ENCODE data around the gene ACTR8. TPM values are rescaled to one million over a fixed set of nuclear protein-coding genes. Genes with fewer than 3 reads are reported as not detected.
A peak's percentile ranks its signal among the peaks of the same experiment; 100 is the strongest.

ACTR8 gene
- total and polyA plus RNA-seq, 2 of the 13 experiments (the other 11 are each of a cell fraction or from before 2014, with no cell fraction given): 15.5 to 29.0 TPM

DNA sequence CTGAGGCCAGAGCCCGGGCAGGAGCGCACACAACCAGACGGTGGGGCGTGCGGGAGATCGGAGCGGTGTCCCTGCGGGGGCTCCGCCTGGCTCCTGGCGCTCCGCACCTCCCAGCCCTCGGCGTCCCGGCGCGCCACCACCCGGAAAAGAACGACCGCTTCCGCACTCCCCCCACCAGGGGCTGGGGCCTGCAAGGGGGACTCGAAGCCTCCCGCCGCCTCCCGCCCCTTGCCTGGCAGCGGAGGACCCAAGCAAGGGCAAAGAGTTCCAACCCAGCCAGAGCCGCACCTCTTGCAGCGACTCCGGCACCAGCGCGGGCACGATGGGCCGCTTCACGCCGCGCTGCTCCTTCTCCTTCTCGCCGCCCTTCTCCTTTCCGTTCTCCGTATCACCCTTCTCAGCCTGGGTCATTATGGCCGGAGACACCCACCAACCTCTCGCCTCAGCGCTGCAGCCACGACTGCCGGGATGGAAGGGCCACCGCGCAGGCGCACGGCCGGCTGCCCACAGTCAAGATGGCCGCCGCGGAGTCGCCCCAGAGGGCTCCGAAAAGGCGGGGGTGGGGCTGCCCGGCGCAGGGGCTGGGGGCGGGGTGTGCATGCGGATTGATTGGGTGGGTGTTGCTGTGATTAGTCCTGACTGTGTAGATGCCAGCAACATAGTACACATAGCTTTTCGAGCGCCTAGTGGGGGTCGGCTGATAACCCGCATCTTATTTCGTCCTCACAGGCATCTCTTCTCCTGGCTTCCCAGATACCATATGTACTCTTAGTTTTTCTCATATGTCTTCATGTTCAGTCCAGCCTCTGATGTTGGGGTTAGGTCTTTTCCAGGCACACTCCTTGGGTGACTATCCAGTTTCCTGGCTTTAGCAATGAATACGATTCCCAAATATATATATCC is at the start of gene ACTR8 (continued):
- TF ChIP-seq ZNF800 (CRISPR knock-in tag; IDR thresholded peaks at IDR 0.05) (peak; percentile 69; the same call in 1 of the 2 replicates), ZNF44 (CRISPR knock-in tag; IDR thresholded peaks at IDR 0.05) (no peak; the same call in 1 of the 2 replicates), ZNF878 (CRISPR knock-in tag; IDR thresholded peaks at IDR 0.05) (0 out of 2 replicates have a peak, but pooled peaks have one; percentile 71), HNRNPK (IDR thresholded peaks at IDR 0.05; ENCODE audit: low read depth, low read length, poor library complexity, severe bottlenecking) (peak; percentile 26), RAD21 (CRISPR knock-in tag; IDR thresholded peaks at IDR 0.05) (peak; percentile 54), SMC3 (IDR thresholded peaks at IDR 0.05; ENCODE audit: low read length) (no peak), CBFB (CRISPR knock-in tag; IDR thresholded peaks at IDR 0.05) (no peak; the same call in 1 of the 2 replicates), ZBTB7A (CRISPR knock-in tag; IDR thresholded peaks at IDR 0.05) (peak; percentile 87), SNAI1 (CRISPR knock-in tag; IDR thresholded peaks at IDR 0.05; ENCODE audit: borderline replicate concordance) (peak; percentile 40; the same call in 1 of the 2 replicates), ZNF496 (CRISPR knock-in tag; IDR thresholded peaks at IDR 0.05; ENCODE audit: insufficient replicate concordance) (no peak), KLF13 (CRISPR knock-in tag; IDR thresholded peaks at IDR 0.05) (no peak), ZBED4 (CRISPR knock-in tag; IDR thresholded peaks at IDR 0.05; ENCODE audit: borderline replicate concordance) (peak; percentile 18; the same call in 1 of the 2 replicates), ZBTB8A (CRISPR knock-in tag; IDR thresholded peaks at IDR 0.05; ENCODE audit: borderline replicate concordance, low read depth) (0 out of 2 replicates have a peak, but pooled peaks have one; percentile 75), ZBTB7B (CRISPR knock-in tag; IDR thresholded peaks at IDR 0.05) (peak; percentile 81), REL (CRISPR knock-in tag; conservative IDR thresholded peaks at IDR 0.05) (no peak), TP53 (CRISPR knock-in tag; conservative IDR thresholded peaks at IDR 0.05) (no peak), CCAR2 (optimal IDR thresholded peaks at IDR 0.05; ENCODE audit: low read depth, low read length) (no peak), MIXL1 (CRISPR knock-in tag; IDR thresholded peaks at IDR 0.05) (no peak), ATF1 (CRISPR knock-in tag; IDR thresholded peaks at IDR 0.05) (no peak), SMAD1 (CRISPR knock-in tag; IDR thresholded peaks at IDR 0.05; ENCODE audit: borderline replicate concordance, low read depth) (no peak), MXI1 (IDR thresholded peaks at IDR 0.05; ENCODE audit: borderline replicate concordance, low read depth, low read length) (no peak; the same call in 2 of the 3 replicates), CBX5 (CRISPR knock-in tag; IDR thresholded peaks at IDR 0.05; ENCODE audit: borderline replicate concordance) (peak; percentile 56; the same call in 1 of the 2 replicates)

Data from HepG2 (cell line).